Common myeloid progenitor, CD34-positive (primary cell): Measurements from ENCODE around the gene EIF4E2.
"Not testable (repeated sequence)": the region's sequence is repeated elsewhere in the genome, so short reads cannot be mapped to it uniquely, and the experiment has no call there.

Source experiments
- CTCF ChIA-PET: fragments of 350-600 bp; sonication (Branson Sonifier 250); formaldehyde crosslinking; loops from one replicate; lab custom pipeline; 2021; ENCODE audit warnings: antibody characterized with exemption; lab: Charles Lee
- POLR2A ChIA-PET: fragments of 350-600 bp; sonication (Branson Sonifier 250); formaldehyde crosslinking; loops from one replicate; lab custom pipeline; 2021; ENCODE audit warnings: antibody characterized with exemption; lab: Charles Lee
- DNase-seq, 3 donors: peaks; one replicate each; pipeline versions ENCODE4 v3.0.0 to v3.0.0-alpha.2; 2013
- H3K27ac ChIP-seq, 2 experiments: 1 replicate in 1 of 2; 2 replicates in 1 of 2; pipeline ENCODE4 v1.7.0; 2013; ENCODE audit warnings: inconsistent platforms in 2 of 2, low read length in 2 of 2, mild to moderate bottlenecking in 2 of 2, low read depth in 1 of 2, moderate library complexity in 1 of 2; ENCODE audit not compliant: severe bottlenecking in 2 of 2, insufficient read depth in 1 of 2, poor library complexity in 1 of 2
- H3K27me3 ChIP-seq, 5 experiments: replicated peaks in 2 of 5; 1 replicate in 3 of 5; 2 replicates in 2 of 5; pipeline versions ENCODE4 v1.6.1 to v1.7.0; 2013; ENCODE audit warnings: low read length in 4 of 5, mild to moderate bottlenecking in 2 of 5, moderate library complexity in 2 of 5, inconsistent platforms in 1 of 5; ENCODE audit not compliant: insufficient read depth in 5 of 5, control insufficient read depth in 4 of 5
- H3K36me3 ChIP-seq, 4 experiments: 1 replicate in 2 of 4; 2 replicates in 2 of 4; pipeline versions ENCODE4 v1.6.1 to v1.7.0; 2013; ENCODE audit warnings: low read length in 3 of 4, control low read depth in 1 of 4, mild to moderate bottlenecking in 1 of 4; ENCODE audit not compliant: control insufficient read depth in 4 of 4, insufficient read depth in 4 of 4
- H3K4me1 ChIP-seq, 4 experiments: 1 replicate in 3 of 4; 2 replicates in 1 of 4; pipeline versions ENCODE4 v1.6.1 to v1.7.1; 2013; ENCODE audit warnings: low read length in 3 of 4, mild to moderate bottlenecking in 3 of 4, control low read depth in 1 of 4, inconsistent platforms in 1 of 4, moderate library complexity in 1 of 4; ENCODE audit not compliant: control insufficient read depth in 4 of 4, insufficient read depth in 4 of 4; ENCODE audit errors: control extremely low read depth in 1 of 4
- H3K4me3 ChIP-seq, 7 experiments: 1 replicate in 4 of 7; 2 replicates in 3 of 7; pipeline versions ENCODE4 v1.5.1 to v1.7.0; 2013; ENCODE audit warnings: mild to moderate bottlenecking in 7 of 7, low read length in 6 of 7, moderate library complexity in 6 of 7, inconsistent platforms in 2 of 7, low read depth in 2 of 7, control low read depth in 1 of 7; ENCODE audit not compliant: insufficient read depth in 4 of 7, control insufficient read depth in 1 of 7; ENCODE audit errors: extremely low read depth in 1 of 7
- H3K9me3 ChIP-seq, 5 experiments: 1 replicate in 4 of 5; 2 replicates in 1 of 5; pipeline versions ENCODE4 v1.6.1 to v1.7.1; 2013; ENCODE audit warnings: low read length in 4 of 5, mild to moderate bottlenecking in 2 of 5, inconsistent platforms in 1 of 5, low read depth in 1 of 5, moderate library complexity in 1 of 5; ENCODE audit not compliant: control insufficient read depth in 4 of 5, insufficient read depth in 2 of 5; ENCODE audit errors: control extremely low read depth in 1 of 5
- WGBS: methylation state at CpG from one replicate; pipeline ENCODE4 v1.1.5; 2013; ENCODE audit not compliant: insufficient coverage; 5-methylcytosine and 5-hydroxymethylcytosine counted together

The EIF4E2 gene

DNA sequence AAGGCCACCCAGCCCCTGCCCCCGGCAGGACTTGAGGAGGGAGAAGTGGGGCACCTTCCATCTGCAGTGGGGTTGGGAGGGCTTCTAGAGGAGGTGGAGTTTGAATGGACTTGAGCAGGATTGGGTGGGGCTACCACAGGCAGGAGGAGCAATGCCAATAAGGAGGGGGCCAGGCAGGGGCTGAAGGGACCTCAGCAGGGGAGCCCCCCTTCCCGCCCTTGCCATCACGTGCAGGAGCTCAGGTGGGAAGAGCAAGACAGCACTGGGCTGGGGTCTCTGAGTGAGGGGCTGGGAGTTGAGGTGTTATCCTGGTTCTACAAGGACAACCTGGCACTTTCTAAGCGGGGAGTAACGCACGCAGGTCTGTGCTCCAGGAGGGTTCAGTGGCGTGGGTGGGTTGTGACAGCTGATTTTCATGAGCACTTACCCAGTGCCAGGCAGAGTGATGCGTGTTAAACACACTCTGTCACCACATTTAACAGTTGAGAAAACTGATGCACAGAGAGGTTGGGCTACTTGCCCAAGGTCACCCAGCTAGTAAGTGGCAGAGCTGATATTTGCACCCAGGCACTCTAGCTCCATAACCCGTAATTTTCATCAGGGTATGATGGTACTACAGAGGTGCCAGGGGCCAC, 19.7 kb upstream of the EIF4E2 start:
- ChIA-PET POLR2A (no interaction called here), CTCF (interaction anchor here (1.2 kb wide), 1 partner anchor 19 kb away, joined by 3 read pairs; the partner anchor contains the start of genes EIF4E2 and TIGD1)
- Histone ChIP-seq H3K4me1 (peaks cover 0 to 8% (median 3%) of the 10 kb centered on the region in 4 experiments), H3K36me3 (no peaks in the 10 kb centered on the region), H3K27me3 (peaks cover 0 to 12% (median 0%) of the 10 kb centered on the region in 5 experiments), H3K27ac (no peak overlapping the region), H3K9me3 (no peaks in the 10 kb centered on the region), H3K4me3 (no peak overlapping the region)
- DNase-seq = no peak
- 93% methylated on average over 5 of the region's 9 CpGs for WGBS

DNA sequence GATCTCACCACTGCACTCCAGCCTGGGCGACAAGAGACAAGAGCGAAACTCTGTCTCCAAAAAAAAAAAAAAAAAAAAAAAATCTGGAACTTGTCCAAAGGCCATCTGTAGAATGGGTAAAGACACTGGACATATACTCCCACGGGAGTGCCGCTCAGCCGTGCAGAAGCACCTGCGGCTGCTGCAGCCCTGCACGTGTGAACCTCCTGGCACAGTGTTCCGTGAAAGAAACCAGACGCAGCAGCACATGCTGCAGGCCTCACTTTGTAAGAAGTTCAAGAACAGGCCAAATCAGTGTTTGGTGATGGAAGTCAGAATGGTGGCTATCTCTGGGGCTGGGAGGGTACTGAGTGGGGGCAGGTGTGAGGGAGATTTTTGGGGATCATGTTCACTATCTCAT, 18.1 kb upstream of the EIF4E2 start:
- CTCF ChIA-PET = interaction anchor here (1.3 kb wide), 1 partner anchor 9 kb away, joined by 3 read pairs; no protein-coding TSS in a partner anchor
- WGBS = 96% methylated on average over 4 of the region's 9 CpGs
- DNase-seq = no peak
- H3K27me3 ChIP-seq = peaks cover 0 to 3% (median 1%) of the 10 kb centered on the region in 5 experiments
- no peak overlapping the region for H3K27ac ChIP-seq
- POLR2A ChIA-PET = no interaction called here
- H3K9me3 ChIP-seq = peaks cover 0 to 7% (median 6%) of the 10 kb centered on the region in 5 experiments
- H3K4me1 ChIP-seq = peaks cover 0 to 8% (median 3%) of the 10 kb centered on the region in 4 experiments
- no peak overlapping the region for H3K4me3 ChIP-seq
- no peaks in the 10 kb centered on the region for H3K36me3 ChIP-seq

DNA sequence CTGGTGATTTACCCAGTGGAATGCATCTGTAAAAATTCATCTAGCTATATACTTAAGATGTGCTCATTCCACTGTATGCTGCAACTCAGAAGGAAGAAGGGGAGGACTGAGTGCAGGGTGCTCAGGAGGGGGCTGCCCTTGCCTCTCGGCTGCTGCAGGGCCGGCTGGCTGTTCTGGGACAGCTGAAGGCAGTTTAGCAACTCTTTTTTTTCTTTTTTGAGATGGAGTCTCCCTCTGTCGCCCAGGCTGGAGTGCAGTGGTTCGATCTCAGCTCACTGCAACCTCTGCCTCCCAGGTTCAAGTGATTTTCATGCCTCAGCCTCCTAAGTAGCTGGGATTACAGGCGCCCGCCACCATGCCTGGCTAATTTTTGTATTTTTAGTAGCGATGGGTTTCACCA, 17.7 kb upstream of the EIF4E2 start:
- H3K4me1 ChIP-seq, H3K4me3 ChIP-seq, H3K9me3 ChIP-seq, H3K27me3 ChIP-seq, DNase-seq, CTCF ChIA-PET, POLR2A ChIA-PET, H3K27ac ChIP-seq, H3K36me3 ChIP-seq: not testable (repeated sequence)
- 98% methylated on average over 7 of the region's 7 CpGs for WGBS

DNA sequence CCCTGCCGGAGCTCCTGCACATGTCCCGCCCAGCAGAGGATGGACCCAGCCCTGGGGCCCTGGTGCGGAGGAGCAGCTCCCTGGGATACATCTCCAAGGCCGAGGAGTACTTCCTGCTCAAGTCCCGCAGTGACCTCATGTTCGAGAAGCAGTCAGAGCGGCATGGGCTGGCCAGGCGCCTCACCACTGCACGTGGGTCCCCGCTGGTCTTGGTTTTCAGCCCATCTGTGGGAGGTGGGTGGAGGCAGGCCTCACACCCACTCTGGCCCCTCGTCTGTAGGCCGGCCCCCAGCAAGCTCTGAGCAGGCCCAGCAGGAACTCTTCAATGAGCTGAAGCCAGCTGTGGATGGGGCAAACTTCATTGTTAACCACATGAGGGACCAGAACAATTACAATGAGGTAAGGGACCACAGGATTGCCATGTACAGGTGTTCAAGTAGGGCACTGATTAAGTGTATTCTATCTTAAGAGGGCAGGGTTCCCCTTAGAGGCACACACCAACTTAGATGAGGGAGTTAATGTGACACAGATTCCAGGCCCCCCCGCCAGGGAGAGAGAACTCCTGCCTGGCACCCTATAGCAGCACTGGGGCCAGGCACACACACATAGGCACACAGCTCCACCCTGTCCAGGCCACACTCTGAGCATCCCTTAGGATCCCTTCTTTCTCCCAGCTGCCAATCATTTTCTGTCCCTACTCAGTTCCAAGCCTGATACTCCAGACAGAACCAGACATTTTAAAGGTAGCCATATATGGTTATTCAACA, 16.4 kb upstream of the EIF4E2 start:
- H3K27me3 ChIP-seq = peaks cover 0 to 6% (median under 1%) of the 10 kb centered on the region in 5 experiments
- 92% methylated on average over 11 of the region's 13 CpGs for WGBS
- POLR2A ChIA-PET = no interaction called here

DNA sequence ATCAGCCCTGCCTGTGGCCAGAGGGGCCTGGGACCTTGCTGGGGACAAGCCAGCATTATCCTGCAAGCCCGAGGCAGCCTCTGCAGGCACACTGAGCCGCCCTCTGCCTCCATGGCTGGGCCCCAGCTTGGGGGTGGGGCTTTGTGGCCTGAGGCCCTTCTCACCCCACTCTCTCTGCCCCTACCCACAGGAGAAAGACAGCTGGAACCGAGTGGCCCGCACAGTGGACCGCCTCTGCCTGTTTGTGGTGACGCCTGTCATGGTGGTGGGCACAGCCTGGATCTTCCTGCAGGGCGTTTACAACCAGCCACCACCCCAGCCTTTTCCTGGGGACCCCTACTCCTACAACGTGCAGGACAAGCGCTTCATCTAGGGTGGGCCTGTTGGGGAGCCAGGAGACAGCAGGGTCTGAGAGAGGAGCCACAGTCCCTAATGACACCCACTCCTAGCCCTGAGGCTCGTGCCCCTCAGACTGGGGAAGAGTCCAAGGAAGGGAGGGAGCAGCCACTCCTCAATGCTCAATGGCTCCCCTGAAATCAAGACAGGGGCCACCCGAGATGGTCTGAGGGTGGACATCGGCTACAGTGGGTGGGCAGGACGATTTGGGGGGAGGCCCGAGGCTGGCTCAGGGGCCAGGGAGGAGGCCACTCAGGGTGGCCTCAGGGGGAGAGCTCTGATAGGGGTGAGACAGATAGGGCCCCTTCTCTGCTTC, 15.4 kb upstream of the EIF4E2 start:
- H3K36me3 ChIP-seq = no peaks in the 10 kb centered on the region
- ChIA-PET CTCF (no interaction called here), POLR2A (no interaction called here)
- WGBS = 85% methylated on average over 5 of the region's 14 CpGs
- DNase-seq = no peak
- H3K4me1 ChIP-seq = peaks cover 0 to 17% (median 0%) of the 10 kb centered on the region in 4 experiments
- peaks cover 0 to 7% (median 6%) of the 10 kb centered on the region in 5 experiments for H3K9me3 ChIP-seq
- no peak overlapping the region for H3K4me3 ChIP-seq
- H3K27me3 ChIP-seq = peaks cover 0 to 13% (median 3%) of the 10 kb centered on the region in 5 experiments
- no peak overlapping the region for H3K27ac ChIP-seq

More for the DNA sequence above, 16.4 kb upstream of the EIF4E2 start:
- Histone ChIP-seq H3K4me1 (peaks cover 0 to 9% (median 1%) of the 10 kb centered on the region in 4 experiments), H3K27ac (no peak overlapping the region), H3K9me3 (peaks cover 0 to 7% (median 6%) of the 10 kb centered on the region in 5 experiments), H3K4me3 (no peak overlapping the region), H3K36me3 (no peaks in the 10 kb centered on the region)
- DNase-seq = no peak
- CTCF ChIA-PET = interaction anchor here (0.9 kb wide), 1 partner anchor 90 kb away, joined by 3 read pairs; no protein-coding TSS in a partner anchor

DNA sequence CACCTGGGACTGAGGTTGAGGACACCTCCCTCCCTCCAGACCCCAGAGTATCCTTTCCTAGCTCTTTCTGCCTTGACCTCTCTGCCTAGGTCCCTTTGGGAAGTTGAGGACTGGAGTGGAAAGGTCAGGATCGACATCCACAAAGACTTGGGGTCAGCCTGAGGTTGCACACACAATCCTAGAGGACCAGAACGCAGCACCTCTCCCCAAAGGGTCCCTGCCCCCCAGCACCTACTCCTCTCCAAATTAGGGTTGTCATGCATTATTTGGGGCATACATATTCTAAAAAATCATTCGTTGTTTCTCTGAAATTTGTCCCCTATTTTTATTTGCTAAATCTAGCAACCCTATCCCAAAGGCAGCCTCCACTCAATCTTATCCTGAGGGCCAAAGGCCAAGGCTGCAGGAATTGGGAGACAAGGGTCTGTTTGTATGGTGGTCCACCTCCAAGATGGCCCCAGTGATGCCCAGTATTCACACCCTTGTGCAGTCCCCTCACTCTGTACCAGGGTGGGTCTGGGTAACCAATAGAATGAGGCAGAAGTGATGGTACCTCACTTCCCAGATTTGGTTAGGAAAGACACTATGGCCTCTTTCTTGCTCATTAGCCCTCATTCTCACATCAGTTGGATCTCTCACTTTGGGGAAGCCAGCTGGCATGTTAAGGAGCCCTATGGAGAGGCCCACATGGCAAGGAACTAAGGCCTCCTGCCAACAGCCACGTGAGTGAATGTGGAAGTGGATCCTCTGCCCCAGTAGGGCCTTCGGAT, 14.5 kb upstream of the EIF4E2 start:
- Histone ChIP-seq H3K27ac (no peak overlapping the region), H3K9me3 (peaks cover 0 to 7% (median 6%) of the 10 kb centered on the region in 5 experiments), H3K36me3 (no peaks in the 10 kb centered on the region), H3K4me1 (peaks cover 0 to 17% (median under 1%) of the 10 kb centered on the region in 4 experiments), H3K27me3 (peaks cover 0 to 13% (median 3%) of the 10 kb centered on the region in 5 experiments), H3K4me3 (no peak overlapping the region)
- WGBS = 98% methylated on average over 4 of the region's 5 CpGs
- CTCF ChIA-PET = interaction anchor here (0.6 kb wide), 1 partner anchor 54 kb away, joined by 3 read pairs; no protein-coding TSS in a partner anchor
- POLR2A ChIA-PET = no interaction called here
- DNase-seq = no peak
